SK-N-MC (cell line): Measurements from ENCODE around the gene GSE1.

Experiments used
- DNase-seq: peaks from one replicate; pipeline ENCODE4 v3.0.0-alpha.2; 2011; ENCODE audit warnings: low read depth, low spot score
- H3K27ac ChIP-seq: fragments of 200-600 bp; sonication (generic); 2 replicates; pipeline ENCODE4 v1.5.1; 2016; ENCODE audit warnings: mixed run types
- H3K36me3 ChIP-seq: fragments of 200-600 bp; sonication (generic); 2 replicates; pipeline ENCODE4 v1.6.1; 2017; ENCODE audit warnings: antibody characterized with exemption, low read length, mixed read lengths; ENCODE audit not compliant: insufficient read depth
- H3K4me3 ChIP-seq: fragments of 200-600 bp; sonication (generic); 2 replicates; pipeline ENCODE4 v1.5.1; 2016
- H3K9ac ChIP-seq: fragments of 200-600 bp; sonication (generic); 2 replicates; pipeline ENCODE4 v1.8.0; 2017; ENCODE audit warnings: mixed run types, mixed read lengths; ENCODE audit not compliant: insufficient read length
- H3K9me3 ChIP-seq: fragments of 200-600 bp; sonication (generic); 2 replicates; pipeline ENCODE4 v1.6.1; 2017; ENCODE audit warnings: low read depth, mild to moderate bottlenecking, antibody characterized with exemption, low read length, moderate library complexity, mixed read lengths
- EZH2 ChIP-seq: fragments of 200-600 bp; sonication (generic); IDR thresholded peaks from one replicate; pipeline ENCODE4 v1.6.1; 2017; ENCODE audit warnings: antibody characterized with exemption
- FOXP2 ChIP-seq: optimal IDR thresholded peaks from 2 replicates; pipeline ENCODE3; 2011; ENCODE audit warnings: mild to moderate bottlenecking, moderate library complexity; ENCODE audit not compliant: insufficient read depth; ENCODE audit errors: extremely low read length, control extremely low read depth
- POLR2AphosphoS5 ChIP-seq: IDR thresholded peaks from 2 replicates; pipeline ENCODE4 v1.6.1; 2012; ENCODE audit warnings: mild to moderate bottlenecking, low read depth, low read length, borderline replicate concordance

Gene GSE1

GRCh38 chr16:85600530-85601271 is 12.4 kb upstream of the GSE1 start:
- Histone ChIP-seq H3K27ac (no peak overlapping the region), H3K9ac (no peak overlapping the region), H3K36me3 (no peaks in the 10 kb centered on the region), H3K9me3 (no peaks in the 10 kb centered on the region), H3K4me3 (no peak overlapping the region)
- no peak for TF ChIP-seq FOXP2
- TF ChIP-seq POLR2AphosphoS5 = no peak
- no peak for TF ChIP-seq EZH2
- no peak for DNase-seq

- H3K27ac ChIP-seq = no peak overlapping the region
- no peaks in the 10 kb centered on the region for H3K36me3 ChIP-seq
- no peak for TF ChIP-seq POLR2AphosphoS5
- no peak for TF ChIP-seq EZH2
- TF ChIP-seq FOXP2 = no peak
- H3K9me3 ChIP-seq = no peaks in the 10 kb centered on the region
- no peak overlapping the region for H3K9ac ChIP-seq
- DNase-seq = no peak
- H3K4me3 ChIP-seq = no peak overlapping the region
Measured at GRCh38 chr16:85601272-85601639, 11.9 kb upstream of the GSE1 start.

DNA sequence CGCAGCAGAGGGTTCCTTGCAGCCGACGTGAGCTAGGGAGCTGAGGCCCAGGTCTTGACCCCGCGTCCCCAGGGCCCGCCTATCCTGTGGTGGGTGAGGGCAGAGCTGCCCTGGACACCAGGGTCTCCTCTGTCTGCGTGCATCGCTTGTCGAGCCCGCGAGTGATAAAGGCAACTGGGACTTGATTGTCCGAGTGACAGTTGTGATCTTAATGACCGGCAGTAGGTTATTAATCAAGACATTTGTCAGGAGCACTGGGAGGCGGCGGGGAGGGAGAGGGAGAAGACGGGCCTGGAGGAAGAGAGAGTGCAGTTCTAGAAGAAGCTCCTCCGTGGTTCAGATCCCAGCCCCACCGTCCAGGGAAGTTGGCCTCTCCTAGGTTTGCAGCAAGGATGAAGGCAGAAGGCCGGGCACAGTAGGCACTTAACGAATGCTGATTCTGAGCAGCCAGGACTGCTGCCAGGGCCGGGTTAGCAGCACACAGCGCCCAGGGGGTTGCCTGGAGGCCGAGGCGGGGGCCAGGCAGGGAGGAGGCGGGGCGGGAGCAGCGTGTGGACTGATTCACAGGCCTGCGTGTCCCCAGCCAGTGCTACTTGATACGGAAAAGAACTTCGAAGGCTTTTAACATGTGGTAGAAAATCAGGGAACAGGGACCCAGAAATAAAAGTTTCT is 11.3 kb upstream of the GSE1 start:
- Histone ChIP-seq H3K27ac (no peak overlapping the region), H3K9ac (no peak overlapping the region)
- TF ChIP-seq POLR2AphosphoS5 (no peak), FOXP2 (no peak), EZH2 (no peak)

DNA sequence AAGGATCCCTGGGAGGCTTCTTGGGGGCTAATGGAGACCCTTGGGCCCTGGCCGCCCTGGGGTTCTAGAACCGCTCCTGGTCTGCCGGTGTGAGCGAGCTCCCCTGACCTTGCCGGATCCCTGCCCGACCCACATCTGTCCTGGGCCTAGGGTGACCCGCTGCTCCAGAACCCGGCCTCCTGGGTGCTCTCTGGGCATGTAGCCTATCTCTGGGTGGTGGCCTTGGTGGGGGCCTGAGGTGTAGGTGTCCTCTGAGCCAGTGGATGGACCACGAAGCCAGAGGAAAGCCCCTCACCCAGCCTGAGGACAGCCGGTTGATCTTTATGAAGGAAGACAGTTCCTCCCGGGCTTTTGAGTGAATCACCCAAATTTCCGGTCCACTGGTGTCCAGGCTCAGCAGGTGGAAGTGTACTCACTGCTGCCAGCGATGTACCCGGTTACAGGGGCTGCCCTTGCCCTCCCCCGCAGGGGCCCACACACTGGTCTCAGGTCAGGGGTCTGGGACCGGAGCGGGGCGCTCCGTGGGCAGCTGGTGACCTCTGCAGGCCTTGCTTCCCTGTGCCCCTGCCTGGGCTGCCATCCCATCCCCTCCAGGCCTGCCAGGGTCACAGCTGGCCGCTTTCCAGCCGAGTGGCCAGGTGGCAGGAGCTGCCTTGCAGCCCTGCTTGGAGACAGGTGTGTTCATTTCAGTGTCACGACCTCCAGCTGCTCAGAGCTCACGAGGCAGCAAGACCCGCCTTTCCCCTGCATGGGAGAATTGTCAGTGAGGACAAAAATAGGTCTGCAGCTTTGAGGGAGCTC is 10.5 kb upstream of the GSE1 start:
- Histone ChIP-seq H3K9ac (no peak overlapping the region), H3K27ac (no peak overlapping the region), H3K9me3 (no peaks in the 10 kb centered on the region), H3K4me3 (no peak overlapping the region), H3K36me3 (no peaks in the 10 kb centered on the region)
- DNase-seq = no peak
- TF ChIP-seq FOXP2 = no peak
- TF ChIP-seq EZH2 = no peak
- TF ChIP-seq POLR2AphosphoS5 = no peak

More for the DNA sequence above, 11.3 kb upstream of the GSE1 start:
- no peak for DNase-seq
- H3K4me3 ChIP-seq = no peak overlapping the region
- H3K9me3 ChIP-seq = no peaks in the 10 kb centered on the region
- H3K36me3 ChIP-seq = no peaks in the 10 kb centered on the region

GRCh38 chr16:85603203-85603755 is 9.8 kb upstream of the GSE1 start:
- Histone ChIP-seq H3K9me3 (no peaks in the 10 kb centered on the region), H3K36me3 (no peaks in the 10 kb centered on the region), H3K27ac (no peak overlapping the region), H3K9ac (no peak overlapping the region), H3K4me3 (no peak overlapping the region)
- TF ChIP-seq FOXP2 (no peak), POLR2AphosphoS5 (no peak), EZH2 (no peak)
- DNase-seq = no peak

DNA sequence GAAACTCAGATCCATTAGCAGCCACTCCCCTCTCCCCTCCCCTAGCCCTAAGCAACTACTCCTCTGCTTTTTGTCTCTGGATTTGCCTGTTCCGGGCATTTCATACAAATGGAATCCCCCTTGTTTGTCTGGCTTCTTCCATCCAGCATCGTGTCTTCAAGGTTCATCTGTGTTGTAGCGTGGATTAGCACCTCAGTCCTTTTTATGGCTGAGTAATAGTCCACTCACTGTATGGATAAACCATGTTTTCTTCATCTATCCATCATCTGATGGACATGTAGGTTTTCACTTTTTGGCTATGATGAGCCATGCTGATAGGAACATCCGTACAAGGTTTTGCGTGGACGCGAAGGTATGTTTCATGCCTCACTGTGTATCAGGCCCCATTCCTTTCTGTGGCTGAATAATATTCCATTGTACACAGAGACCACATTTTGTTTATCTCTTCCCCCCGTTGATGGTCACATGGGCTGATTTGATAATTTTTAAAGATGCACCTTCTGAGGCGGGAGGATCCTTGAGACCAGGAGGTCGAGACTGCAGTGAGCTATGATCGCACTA is 8.9 kb upstream of the GSE1 start:
- no peaks in the 10 kb centered on the region for H3K9me3 ChIP-seq
- no peak for DNase-seq
- no peaks in the 10 kb centered on the region for H3K36me3 ChIP-seq
- no peak overlapping the region for H3K4me3 ChIP-seq
- no peak overlapping the region for H3K27ac ChIP-seq
- TF ChIP-seq FOXP2 = no peak
- no peak for TF ChIP-seq EZH2
- no peak for TF ChIP-seq POLR2AphosphoS5
- H3K9ac ChIP-seq = no peak overlapping the region

DNA sequence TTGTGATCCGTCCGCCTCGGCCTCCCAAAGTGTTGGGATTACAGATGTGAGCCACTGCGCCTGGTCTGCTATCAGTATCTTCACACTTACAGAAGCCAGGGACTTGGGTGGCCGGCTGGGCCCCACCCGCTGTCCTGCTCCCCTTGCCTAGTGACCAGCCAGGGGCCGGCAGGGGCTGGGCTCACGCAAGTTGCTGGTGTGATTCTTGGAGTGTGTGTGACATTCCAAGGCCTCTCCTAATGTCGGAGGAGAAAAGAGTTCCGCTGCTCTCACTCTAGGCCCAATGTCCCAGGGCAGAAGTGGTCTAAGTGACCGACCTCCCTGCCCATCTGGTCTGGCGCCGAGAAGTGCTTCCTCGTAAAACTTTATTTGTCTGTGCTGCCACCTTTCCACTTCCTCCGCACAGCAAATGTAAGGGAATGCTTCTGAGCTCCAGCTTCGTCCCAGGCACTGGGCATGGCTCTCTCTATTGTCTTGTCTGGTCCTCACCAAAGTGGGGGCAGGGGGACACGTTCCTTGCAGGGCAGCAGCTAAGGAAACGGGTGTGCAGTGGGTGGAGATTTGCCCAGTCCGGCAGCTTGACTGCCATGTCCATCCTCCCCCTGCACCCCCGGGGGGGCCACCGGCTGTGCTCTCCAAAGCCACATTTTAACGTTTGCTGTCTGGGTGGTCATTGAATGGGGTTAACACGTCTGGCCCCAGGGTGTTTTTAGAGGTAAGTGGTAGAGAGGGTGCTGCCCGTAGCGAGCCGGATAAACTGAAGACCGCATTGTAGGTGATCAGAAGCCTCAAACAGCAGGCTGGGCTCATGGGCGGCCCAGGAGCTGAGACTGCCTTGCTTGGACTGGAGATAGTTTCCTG is 7.8 kb upstream of the GSE1 start:
- Histone ChIP-seq H3K27ac (no peak overlapping the region), H3K9ac (no peak overlapping the region), H3K4me3 (no peak overlapping the region), H3K9me3 (no peaks in the 10 kb centered on the region), H3K36me3 (no peaks in the 10 kb centered on the region)
- no peak for TF ChIP-seq FOXP2
- TF ChIP-seq EZH2 = no peak
- no peak for TF ChIP-seq POLR2AphosphoS5
- no peak for DNase-seq
